DMS53 treated with DMSO at 0.1 percent for 48 hours (cell line): Measurements from ENCODE around the gene SDS.

Experiments used
- DNase-seq: peaks from one replicate; lab custom pipeline; 2025; ENCODE audit not compliant: unreplicated experiment; lab: John Stamatoyannopoulos, UW

SDS gene

DNA sequence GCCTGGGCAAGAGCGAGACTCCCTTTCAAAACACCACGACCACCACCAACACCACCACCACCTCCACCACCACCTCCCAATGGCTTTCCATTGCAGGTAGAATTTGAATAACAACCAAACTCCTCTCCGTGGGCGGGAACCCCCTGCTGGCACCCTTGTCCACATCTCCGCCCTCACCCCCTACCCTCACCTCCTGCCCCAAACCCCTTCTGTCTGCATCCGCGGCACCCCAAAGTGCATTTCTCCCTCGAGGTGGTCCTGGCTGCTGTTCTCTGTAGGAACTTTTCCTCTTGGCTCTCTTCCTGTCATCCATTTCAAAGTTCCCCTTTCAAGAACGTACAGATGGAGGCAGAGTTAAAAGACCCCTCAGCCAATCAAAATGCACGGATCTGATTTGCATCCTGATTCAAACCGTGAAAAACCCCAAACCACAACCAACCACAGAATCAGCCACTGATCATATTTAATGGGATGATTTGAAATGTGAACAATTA, 22.3 kb upstream of the SDS start:
- no peak for DNase-seq

DNA sequence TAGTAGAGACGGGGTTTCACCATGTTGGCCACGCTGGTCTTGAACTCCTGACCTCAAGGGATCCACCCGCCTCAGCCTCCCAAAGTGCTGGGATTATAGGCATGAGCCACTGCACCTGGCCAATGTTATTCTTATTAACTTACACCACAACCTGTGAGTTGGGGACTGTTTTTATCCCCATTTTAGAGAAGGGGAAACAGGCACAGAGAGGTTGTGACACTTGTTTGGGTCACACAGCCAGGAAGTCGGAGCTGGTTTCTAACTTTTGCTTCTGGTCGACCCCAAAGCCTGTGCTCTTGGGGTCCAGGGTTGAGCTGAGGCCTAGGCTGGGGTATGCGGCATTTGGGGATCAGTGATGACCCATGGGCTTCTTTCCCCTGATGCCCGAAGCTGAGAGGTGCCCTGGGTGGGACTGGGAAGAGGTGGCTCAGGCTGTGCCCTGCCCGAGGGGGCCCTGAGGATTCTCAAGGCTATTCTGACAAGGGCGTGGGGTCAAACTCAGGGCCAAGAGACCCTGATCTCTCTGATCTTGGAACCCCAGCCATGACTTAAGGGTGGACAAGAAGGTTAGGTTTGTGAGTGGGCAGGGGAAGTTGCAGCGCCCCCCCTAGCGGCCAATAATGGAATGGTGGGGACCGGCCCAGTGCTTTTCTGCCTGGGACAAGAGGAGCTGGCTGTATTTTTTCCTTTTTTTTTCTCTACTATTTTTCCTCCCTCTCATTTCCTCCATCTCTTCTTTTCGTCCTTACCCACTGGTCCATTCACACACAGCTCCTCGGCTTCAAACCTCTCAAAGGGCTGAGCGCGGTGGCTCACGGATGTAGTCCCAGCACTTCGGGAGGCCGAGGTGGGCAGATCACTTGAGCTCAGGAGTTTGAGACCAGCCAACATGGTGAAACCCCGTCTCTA, 21.5 kb upstream of the SDS start:
- DNase-seq: peak; percentile 56

DNA sequence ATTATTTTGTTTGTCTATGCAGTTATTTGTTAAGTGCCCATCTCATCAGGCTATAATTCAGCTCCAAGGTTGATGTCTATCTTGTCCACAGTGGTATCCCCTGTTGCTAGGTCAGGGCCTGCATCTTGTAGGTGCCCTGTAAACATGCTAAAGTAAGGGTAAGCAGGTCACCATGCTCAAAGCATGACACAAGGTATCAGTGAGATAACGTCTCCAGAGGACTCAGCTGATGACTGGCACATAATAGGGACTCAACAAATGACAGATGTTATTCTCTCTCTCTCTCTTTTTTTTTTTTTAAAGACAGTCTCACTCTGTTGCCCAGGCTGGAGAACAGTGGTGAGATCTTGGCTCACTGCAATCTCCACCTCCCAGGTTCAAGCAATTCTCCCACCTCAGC, 20.8 kb upstream of the SDS start:
- DNase-seq: no peak

DNA sequence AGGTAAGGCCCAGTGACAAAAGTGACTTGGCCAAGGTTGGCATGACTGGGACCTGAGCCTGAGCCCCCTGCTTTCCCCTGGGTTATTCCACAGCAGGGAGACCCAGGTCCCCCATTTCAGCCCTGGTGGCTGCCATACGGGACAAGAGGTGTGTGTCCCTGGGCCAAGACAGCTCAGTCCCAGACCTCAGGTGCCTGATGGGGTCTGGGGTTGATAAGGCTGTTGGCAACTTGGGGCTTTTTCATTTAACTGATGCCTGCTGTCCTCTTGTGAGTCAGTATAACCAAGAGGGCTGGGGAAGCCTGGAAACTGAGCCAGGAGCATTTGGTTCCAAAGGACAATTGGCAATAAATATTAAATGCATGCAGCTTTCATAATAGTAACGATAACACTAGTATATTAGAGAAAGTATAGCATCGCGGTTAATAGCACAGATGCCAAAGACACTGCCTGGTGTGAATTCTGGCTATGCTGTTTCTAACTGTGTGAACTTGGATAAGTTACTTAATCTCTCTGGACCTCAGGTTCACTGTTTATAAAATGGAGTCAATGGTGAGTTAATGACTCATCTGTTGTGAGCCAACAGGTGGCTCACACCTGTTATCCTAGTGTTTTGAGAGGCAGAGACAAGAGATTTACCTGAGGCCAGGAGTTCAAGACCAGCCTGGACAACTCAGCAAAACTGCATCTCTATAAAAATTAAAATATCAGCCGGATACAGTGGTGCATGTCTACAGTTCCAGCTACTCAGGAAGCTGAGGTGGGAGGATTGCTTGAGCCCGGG, 19.4 kb upstream of the SDS start:
- DNase-seq: peak; percentile 11

DNA sequence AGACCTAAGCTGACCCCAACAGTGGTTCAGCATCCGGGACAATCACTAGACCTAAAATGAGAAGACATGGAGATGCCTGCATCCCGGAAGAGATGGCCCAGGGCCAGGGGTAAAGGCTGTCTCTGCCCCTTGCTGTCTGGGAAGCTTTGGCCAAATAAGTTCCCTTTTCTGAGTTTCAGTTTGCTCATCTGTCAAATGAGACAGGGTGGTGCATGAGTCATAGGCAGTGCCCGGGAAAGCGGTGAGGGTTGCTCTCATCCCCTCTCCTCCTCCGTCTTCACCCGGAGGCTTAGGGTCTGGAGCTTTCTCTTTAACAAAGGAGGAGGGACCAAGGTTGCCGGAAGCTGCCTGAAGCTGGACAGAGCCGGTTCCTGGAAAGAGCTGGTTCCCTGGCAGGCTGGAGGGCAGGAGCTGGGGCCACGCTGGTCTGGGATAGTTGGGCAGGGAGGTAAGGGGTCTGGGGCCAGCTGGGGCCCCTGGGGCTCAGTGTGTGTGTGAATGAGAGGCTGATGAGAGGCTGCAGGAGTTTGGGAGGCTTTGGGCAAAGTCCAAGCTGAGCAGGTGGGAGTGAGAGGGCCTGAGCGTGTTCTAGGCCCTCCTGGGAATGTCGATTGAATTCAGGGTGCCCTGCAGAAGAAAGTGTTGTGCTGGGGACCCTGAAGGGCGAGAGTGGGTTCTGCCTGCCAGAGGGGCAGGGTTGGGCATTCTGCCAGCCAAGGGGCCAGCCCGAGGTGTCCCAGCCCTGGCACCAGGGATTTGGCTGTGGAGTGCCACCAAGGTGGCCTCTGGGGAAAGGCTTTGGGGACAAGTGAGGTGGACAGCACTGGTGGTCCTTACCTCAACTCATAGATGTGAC, 18.6 kb upstream of the SDS start, which contains the start of gene SDSL:
TSS of gene SDSL (plus strand) at position 351 of the 856 bp plus-strand sequence. CDS start 5,603 bp downstream, outside the sequence.
- DNase-seq: peak; percentile 98

DNA sequence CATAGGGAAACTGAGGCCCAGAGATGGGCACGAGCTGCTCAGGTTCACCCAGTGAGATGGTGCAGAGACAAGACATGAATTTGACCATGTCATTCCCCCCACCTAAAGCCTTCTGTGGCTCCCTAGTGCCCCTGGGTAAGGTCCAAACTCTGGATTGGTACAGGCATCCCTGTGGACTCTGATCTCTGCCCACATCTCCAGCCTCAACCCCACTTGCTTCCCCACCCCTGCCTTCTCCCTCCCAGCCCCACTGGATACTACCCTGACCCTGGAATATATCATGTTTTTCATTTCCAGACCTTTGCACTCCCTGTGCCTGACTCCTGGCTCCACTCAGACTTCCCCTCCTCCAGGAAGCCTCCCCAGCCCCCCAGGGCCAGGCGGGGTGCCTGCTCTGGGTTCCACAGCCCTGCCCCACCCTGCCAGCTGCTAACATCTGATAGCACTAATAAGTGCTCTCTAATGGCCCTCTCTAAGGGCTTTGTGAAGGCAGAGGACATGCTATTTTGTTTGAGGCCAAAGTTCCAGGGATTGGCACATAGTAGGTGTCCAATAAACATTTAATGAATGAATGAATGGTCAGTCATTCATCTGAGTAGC, 17.4 kb upstream of the SDS start:
- DNase-seq: no peak

- no peak for DNase-seq
Observed at GRCh38 chr12:113418213-113418879, 14.7 kb upstream of the SDS start.

DNA sequence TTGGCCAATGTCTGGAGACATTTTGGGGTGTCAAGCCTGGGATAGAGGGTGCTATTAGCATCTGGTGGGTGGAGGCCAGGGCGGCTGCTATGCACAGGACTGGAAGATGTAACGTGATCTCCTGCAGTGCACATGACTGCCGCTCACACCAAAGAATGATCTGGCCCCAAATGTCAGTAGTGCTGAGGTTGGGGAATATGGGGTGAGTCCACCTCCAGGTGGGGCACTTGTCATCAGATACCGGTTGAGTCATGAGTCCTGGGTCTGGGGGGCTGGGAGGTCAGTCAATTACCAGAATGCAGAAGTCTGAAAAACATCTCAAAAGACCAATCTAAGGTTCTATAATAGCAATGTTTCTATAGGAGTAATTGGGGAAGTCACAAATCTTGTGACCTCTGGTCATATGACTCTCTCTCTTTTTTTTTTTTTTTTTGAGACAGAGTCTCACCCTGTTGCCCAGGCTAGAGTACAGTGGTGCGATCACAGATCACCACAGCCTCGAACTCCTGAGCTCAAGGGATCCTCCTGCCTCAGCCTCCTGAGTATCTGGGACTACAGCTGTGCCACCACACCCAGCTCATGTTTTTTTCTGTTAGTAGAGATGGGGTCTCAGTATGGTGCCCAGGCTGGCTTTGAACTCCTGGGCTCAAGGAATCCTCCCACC, 12.5 kb upstream of the SDS start:
- no peak for DNase-seq

GRCh38 chr12:113414519-113415038, 10.9 kb upstream of the SDS start:
- no peak for DNase-seq

- peak; percentile 66 for DNase-seq
Observed at GRCh38 chr12:113413488-113413939, 9.8 kb upstream of the SDS start.

- no peak for DNase-seq
Observed at GRCh38 chr12:113409462-113410124, 5.9 kb upstream of the SDS start.

GRCh38 chr12:113408756-113409298, 5.1 kb upstream of the SDS start:
- no peak for DNase-seq

DNA sequence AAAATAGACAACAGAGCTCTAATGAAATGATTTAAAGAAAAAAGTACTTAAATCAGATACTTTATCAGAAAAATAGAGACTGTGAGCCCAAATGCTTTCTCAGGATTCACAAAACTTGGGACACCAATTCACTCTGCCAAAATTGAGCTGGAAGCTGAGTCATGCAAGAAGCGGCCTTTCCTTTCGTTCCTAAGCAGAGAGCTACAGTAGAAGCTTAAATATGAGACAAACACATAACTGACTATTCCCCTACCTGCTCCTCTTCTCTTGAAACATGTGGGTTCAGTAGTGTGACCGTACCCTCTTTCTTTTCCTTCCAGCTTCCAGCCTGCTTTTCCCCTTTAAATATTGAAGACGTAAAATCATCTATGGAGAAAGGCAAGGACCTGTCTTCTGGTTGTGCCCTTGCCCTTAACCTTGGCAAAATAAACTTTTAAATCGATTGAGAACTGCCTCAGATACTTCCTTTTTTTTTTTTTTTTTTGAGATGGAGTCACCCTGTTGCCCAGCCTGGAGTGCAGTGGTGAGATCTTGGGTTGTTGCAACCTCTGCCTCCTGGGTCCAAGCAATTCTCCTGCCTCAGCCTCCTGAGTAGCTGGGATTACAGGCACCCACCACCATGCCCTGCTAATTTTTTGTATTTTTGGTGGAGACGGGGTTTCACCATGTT, 4.4 kb upstream of the SDS start:
- DNase-seq: no peak

DNA sequence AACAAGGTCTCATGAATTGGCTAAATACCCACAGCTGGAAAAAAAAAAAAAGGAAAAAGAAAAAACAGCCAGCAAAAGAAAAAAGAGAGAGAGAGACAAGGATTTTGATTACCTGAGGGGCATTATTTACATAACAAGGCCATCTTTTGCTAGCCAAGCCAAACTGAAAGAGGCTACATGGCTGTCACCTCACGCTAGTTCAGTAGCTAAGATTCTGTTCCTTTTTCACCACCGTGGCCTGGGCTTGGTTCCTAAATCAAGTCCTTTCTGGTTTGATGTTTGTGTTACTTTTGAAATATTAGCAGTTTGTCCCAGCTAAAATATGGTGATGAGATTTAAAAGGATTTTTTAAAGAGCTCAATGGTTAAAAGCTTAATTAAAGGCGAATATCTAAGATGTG, 2.0 kb upstream of the SDS start:
- DNase-seq: no peak

DNA sequence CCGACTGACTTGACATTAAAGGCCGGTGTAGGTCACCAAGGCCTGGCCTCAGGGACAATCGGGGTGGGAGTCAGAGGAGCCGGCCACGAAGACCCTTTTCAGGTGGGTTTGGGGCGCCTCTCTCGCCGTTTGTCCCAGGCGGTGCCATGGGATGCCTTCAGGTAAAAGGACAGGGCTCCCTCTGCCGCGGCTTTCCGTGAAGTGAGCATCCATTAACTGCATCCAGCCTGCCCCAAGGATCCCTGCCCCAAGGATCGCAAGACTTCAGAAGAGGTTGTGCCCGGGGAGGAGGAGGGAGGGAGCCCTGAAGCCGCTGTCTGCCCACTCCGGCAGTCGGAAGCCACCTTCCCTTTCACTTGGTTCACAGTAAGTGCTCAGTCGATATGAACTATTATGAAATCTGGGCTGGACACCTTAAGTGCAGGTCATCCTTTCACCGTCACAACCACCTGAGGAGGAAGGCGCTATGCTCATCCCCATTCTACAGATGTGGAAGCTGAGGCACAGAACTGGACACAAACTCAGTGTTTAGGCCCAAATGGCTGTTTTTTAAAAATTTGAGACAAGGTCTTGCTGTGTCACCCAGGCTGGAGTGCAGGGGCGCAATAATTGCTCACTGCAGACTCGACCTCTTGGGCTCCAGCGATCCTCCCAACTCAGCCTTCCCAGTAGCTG, 964 bp downstream of the SDS start:
- DNase-seq: no peak

GRCh38 chr12:113401066-113402000, 2.4 kb downstream of the SDS start:
- no peak for DNase-seq
